ENCODE data around the gene COMP. TPM values are rescaled to one million over a fixed set of nuclear protein-coding genes. Genes with fewer than 3 reads are reported as not detected.
A peak's percentile ranks its signal among the peaks of the same experiment; 100 is the strongest.

The COMP gene
- total and polyA plus RNA-seq, 5 donors = 1.5 to 13.7 (median 3.6) TPM

- no peaks in the 10 kb centered on the region for H3K4me1 ChIP-seq (ENCODE audit: control insufficient read depth, insufficient read depth, low read length)
- no peaks in the 10 kb centered on the region for H3K9me3 ChIP-seq (ENCODE audit: control insufficient read depth, low read length)
- intact Hi-C loops (cut with DNase I) = no loop called here
- H3K27ac ChIP-seq (ENCODE audit: low read length) = no peak overlapping the region
- ATAC-seq (no peak), DNase-seq (peak in 2 of 3 donors; percentile 51 to 61)
- H3K27me3 ChIP-seq (ENCODE audit: control insufficient read depth, insufficient read depth) = no peaks in the 10 kb centered on the region
- H3K4me3 ChIP-seq (ENCODE audit: low read length) = no peak overlapping the region
- WGBS = 95% methylated on average over 40 of the region's 40 CpGs
Measured at GRCh38 chr19:18774782-18775444, 16.2 kb downstream of the COMP start.

GRCh38 chr19:18774107-18774506 lies 17.0 kb downstream of the COMP start:
- no peak overlapping the region for H3K27ac ChIP-seq (ENCODE audit: low read length)
- H3K4me1 ChIP-seq (ENCODE audit: control insufficient read depth, insufficient read depth, low read length) = no peaks in the 10 kb centered on the region
- no peaks in the 10 kb centered on the region for H3K9me3 ChIP-seq (ENCODE audit: control insufficient read depth, low read length)
- H3K27me3 ChIP-seq (ENCODE audit: control insufficient read depth, insufficient read depth) = no peaks in the 10 kb centered on the region
- no peak overlapping the region for H3K4me3 ChIP-seq (ENCODE audit: low read length)
- no peak for DNase-seq
- no peak for ATAC-seq
- intact Hi-C loops (cut with DNase I) = no loop called here
- 90% methylated on average over 11 of the region's 11 CpGs for WGBS

GRCh38 chr19:18773682-18774081 lies 17.4 kb downstream of the COMP start:
- intact Hi-C loops (cut with DNase I) = no loop called here
- ATAC-seq = no peak
- Histone ChIP-seq H3K27ac (ENCODE audit: low read length) (no peak overlapping the region), H3K27me3 (ENCODE audit: control insufficient read depth, insufficient read depth) (no peaks in the 10 kb centered on the region), H3K9me3 (ENCODE audit: control insufficient read depth, low read length) (no peaks in the 10 kb centered on the region), H3K4me1 (ENCODE audit: control insufficient read depth, insufficient read depth, low read length) (no peaks in the 10 kb centered on the region), H3K4me3 (ENCODE audit: low read length) (no peak overlapping the region)
- DNase-seq = no peak
- WGBS = 85% methylated on average over 9 of the region's 9 CpGs

- Histone ChIP-seq H3K9me3 (ENCODE audit: control insufficient read depth, low read length) (no peaks in the 10 kb centered on the region), H3K4me3 (ENCODE audit: low read length) (no peak overlapping the region), H3K27me3 (ENCODE audit: control insufficient read depth, insufficient read depth) (no peaks in the 10 kb centered on the region), H3K27ac (ENCODE audit: low read length) (no peak overlapping the region), H3K4me1 (ENCODE audit: control insufficient read depth, insufficient read depth, low read length) (no peaks in the 10 kb centered on the region)
- DNase-seq (no peak), ATAC-seq (no peak)
- intact Hi-C loops (cut with DNase I) = no loop called here
- 85% methylated on average over 27 of the region's 27 CpGs for WGBS
Measured at GRCh38 chr19:18772620-18773587, 18.2 kb downstream of the COMP start.

GRCh38 chr19:18771328-18772242 lies 19.5 kb downstream of the COMP start:
- Histone ChIP-seq H3K4me3 (ENCODE audit: low read length) (no peak overlapping the region), H3K27me3 (ENCODE audit: control insufficient read depth, insufficient read depth) (no peaks in the 10 kb centered on the region), H3K4me1 (ENCODE audit: control insufficient read depth, insufficient read depth, low read length) (no peaks in the 10 kb centered on the region), H3K9me3 (ENCODE audit: control insufficient read depth, low read length) (no peaks in the 10 kb centered on the region), H3K27ac (ENCODE audit: low read length) (no peak overlapping the region)
- ATAC-seq = no peak
- 87% methylated on average over 36 of the region's 36 CpGs for WGBS
- intact Hi-C loops (cut with DNase I) = no loop called here
- DNase-seq = peak in 1 of 3 donors; percentile 62

- Histone ChIP-seq H3K4me1 (ENCODE audit: control insufficient read depth, insufficient read depth, low read length) (no peaks in the 10 kb centered on the region), H3K4me3 (ENCODE audit: low read length) (no peak overlapping the region), H3K9me3 (ENCODE audit: control insufficient read depth, low read length) (no peaks in the 10 kb centered on the region), H3K27me3 (ENCODE audit: control insufficient read depth, insufficient read depth) (no peaks in the 10 kb centered on the region), H3K27ac (ENCODE audit: low read length) (no peak overlapping the region)
- DNase-seq = no peak
- no peak for ATAC-seq
- WGBS = 78% methylated on average over 13 of the region's 13 CpGs
- intact Hi-C loops (cut with DNase I) = no loop called here
Measured at GRCh38 chr19:18770663-18771327, 20.3 kb downstream of the COMP start.

- ATAC-seq (no peak), DNase-seq (peak in 1 of 3 donors; percentile 33)
- intact Hi-C loops (cut with DNase I) = no loop called here
- no peaks in the 10 kb centered on the region for H3K27me3 ChIP-seq (ENCODE audit: control insufficient read depth, insufficient read depth)
- WGBS = 95% methylated on average over 15 of the region's 15 CpGs
- H3K27ac ChIP-seq (ENCODE audit: low read length) = no peak overlapping the region
- no peaks in the 10 kb centered on the region for H3K9me3 ChIP-seq (ENCODE audit: control insufficient read depth, low read length)
- no peaks in the 10 kb centered on the region for H3K4me1 ChIP-seq (ENCODE audit: control insufficient read depth, insufficient read depth, low read length)
- H3K4me3 ChIP-seq (ENCODE audit: low read length) = no peak overlapping the region
Measured at GRCh38 chr19:18769989-18770528, 21.0 kb downstream of the COMP start.

- ATAC-seq (peak; percentile 4 to 31), DNase-seq (peak; percentile 19 to 65 (median 60))
- Histone ChIP-seq H3K4me1 (ENCODE audit: control insufficient read depth, insufficient read depth, low read length) (no peaks in the 10 kb centered on the region), H3K4me3 (ENCODE audit: low read length) (no peak overlapping the region), H3K27ac (ENCODE audit: low read length) (no peak overlapping the region), H3K27me3 (ENCODE audit: control insufficient read depth, insufficient read depth) (no peaks in the 10 kb centered on the region), H3K9me3 (ENCODE audit: control insufficient read depth, low read length) (no peaks in the 10 kb centered on the region)
- intact Hi-C loops (cut with DNase I) = no loop called here
- 77% methylated on average over 24 of the region's 24 CpGs for WGBS
Measured at GRCh38 chr19:18768997-18769891, 21.9 kb downstream of the COMP start.

GRCh38 chr19:18768046-18768771 lies 22.9 kb downstream of the COMP start:
- H3K4me3 ChIP-seq (ENCODE audit: low read length) = no peak overlapping the region
- H3K9me3 ChIP-seq (ENCODE audit: control insufficient read depth, low read length) = no peaks in the 10 kb centered on the region
- intact Hi-C loops (cut with DNase I) = no loop called here
- no peak overlapping the region for H3K27ac ChIP-seq (ENCODE audit: low read length)
- ATAC-seq (peak; percentile 10 to 16), DNase-seq (peak; percentile 24 to 78 (median 59))
- H3K4me1 ChIP-seq (ENCODE audit: control insufficient read depth, insufficient read depth, low read length) = no peaks in the 10 kb centered on the region
- 61% methylated on average over 30 of the region's 30 CpGs for WGBS
- no peaks in the 10 kb centered on the region for H3K27me3 ChIP-seq (ENCODE audit: control insufficient read depth, insufficient read depth)

All from right cardiac atrium (tissue), 5 donors.